Erythroblast (primary cell): ENCODE measurements around the gene NKRF.

Source experiments
- GATA1 ChIP-seq: IDR thresholded peaks from 2 replicates; pipeline ENCODE4 v1.6.1; 2011; ENCODE audit warnings: low read depth, mild to moderate bottlenecking, control low read depth, low read length, moderate library complexity
- POLR2A ChIP-seq: IDR thresholded peaks from 2 replicates; pipeline ENCODE4 v1.6.1; 2011; ENCODE audit warnings: mild to moderate bottlenecking, low read length

GRCh38 chrX:119589810-119590209 lies 16.4 kb downstream of the NKRF start:
- TF ChIP-seq POLR2A (no peak), GATA1 (no peak)
